K562 (cell line): ENCODE data around the gene GBF1. TPM values are rescaled to one million over a fixed set of nuclear protein-coding genes. Genes with fewer than 3 reads are reported as not detected.

Experiments used
- ATAC-seq: fragments of 200-7000 bp; cut with Tn5 transposase; 3 replicates; pipeline ENCODE4 v1.9.1; 2020; ENCODE audit warnings: moderate library complexity
- BruUV-seq: library from RNA; stranded (reverse); fragments of 400-500 nt; replicated peaks from 2 replicates; lab custom pipeline; 2021; lab: Mats Ljungman, UMichigan
- CTCF ChIA-PET: fragments of 300-600 bp; formaldehyde crosslinking; extraction: SDS; loops from one replicate; lab custom pipeline; 2021; ENCODE audit warnings: low intra/inter-chr PET ratio; lab: Yijun Ruan, JAX
- POLR2A ChIA-PET: fragments of 300-600, 350-650 bp; sonication (Branson Sonifier 250); formaldehyde crosslinking; extraction: SDS; loops from one replicate; lab custom pipeline; 2021; ENCODE audit warnings: antibody characterized with exemption, inconsistent platforms; lab: Yijun Ruan, JAX
- DNase-seq, 4 experiments: peaks; one replicate each; pipeline versions ENCODE4 v3.0.0 to v3.0.0-alpha.2; 2011 to 2018; ENCODE audit warnings: low spot score in 3 of 4, mixed read lengths in 3 of 4; ENCODE audit errors: extremely low read depth in 1 of 4
- FAIRE-seq: peaks from 2 replicates; lab custom pipeline; 2011; peaks lifted over from hg19 to GRCh38; lab: Jason Lieb, UNC
- H2AFZ ChIP-seq: 2 replicates; pipeline ENCODE4 v1.6.0; 2011; ENCODE audit warnings: low read depth, low read length, control low read depth, inconsistent platforms
- H3K27ac ChIP-seq: fragments of 200-600 bp; 3 replicates; pipeline ENCODE4 v1.8.0; 2011; ENCODE audit warnings: low read depth, mild to moderate bottlenecking, control low read depth, inconsistent platforms, low read length, moderate library complexity, mixed read lengths; ENCODE audit errors: extremely low read depth
- H3K27me3 ChIP-seq, 2 experiments: fragments of 300-600 bp in 1 of 2; 2 replicates in 1 of 2; 3 replicates in 1 of 2; pipeline versions ENCODE4 v1.6.0 to v1.8.0; 2011; ENCODE audit warnings: inconsistent platforms in 2 of 2, low read length in 2 of 2, mild to moderate bottlenecking in 1 of 2, mixed read lengths in 1 of 2, moderate library complexity in 1 of 2; ENCODE audit not compliant: control insufficient read depth in 2 of 2, insufficient read depth in 2 of 2
- H3K36me3 ChIP-seq: fragments of 300-600 bp; 3 replicates; pipeline ENCODE4 v1.8.0; 2011; ENCODE audit warnings: mild to moderate bottlenecking, low read length, inconsistent platforms; ENCODE audit not compliant: control insufficient read depth, insufficient read depth
- H3K4me1 ChIP-seq, 2 experiments: fragments of 200-600 bp in 1 of 2; replicated peaks in 1 of 2; 2 replicates in 1 of 2; 3 replicates in 1 of 2; pipeline versions ENCODE4 v1.5.1 to v1.8.0; 2011; ENCODE audit warnings: inconsistent platforms in 2 of 2, low read length in 2 of 2, mild to moderate bottlenecking in 1 of 2, mixed read lengths in 1 of 2, moderate library complexity in 1 of 2; ENCODE audit not compliant: control insufficient read depth in 2 of 2, insufficient read depth in 2 of 2
- H3K4me2 ChIP-seq: 2 replicates; pipeline ENCODE4 v1.6.1; 2011; ENCODE audit warnings: low read length, control low read depth, inconsistent platforms, mixed read lengths; ENCODE audit not compliant: insufficient read depth
- H3K4me3 ChIP-seq: fragments of 200-600 bp; sonication (generic), shearing (Covaris generic); 2 replicates; pipeline ENCODE4 v1.5.1; 2016; ENCODE audit warnings: control low read depth, inconsistent platforms
- H3K79me2 ChIP-seq: fragments of 200-600 bp; 3 replicates; pipeline ENCODE4 v1.8.0; 2011; ENCODE audit warnings: low read length, inconsistent platforms; ENCODE audit not compliant: control insufficient read depth, insufficient read depth
- H3K9ac ChIP-seq, 2 experiments: 2 replicates each; pipeline versions ENCODE4 v1.6.0 to v1.6.1; 2011; ENCODE audit warnings: low read depth in 2 of 2, low read length in 2 of 2, control low read depth in 1 of 2, inconsistent platforms in 1 of 2, mild to moderate bottlenecking in 1 of 2, mixed read lengths in 1 of 2; ENCODE audit not compliant: insufficient read depth in 1 of 2
- H3K9me1 ChIP-seq: one replicate; pipeline ENCODE4 v1.6.0; 2011; ENCODE audit warnings: inconsistent platforms, mild to moderate bottlenecking, low read length, moderate library complexity; ENCODE audit not compliant: control insufficient read depth, insufficient read depth
- H3K9me3 ChIP-seq: replicated peaks from 2 replicates; pipeline ENCODE4 v1.5.1; 2011; ENCODE audit warnings: low read depth, low read length, inconsistent platforms; ENCODE audit not compliant: control insufficient read depth, insufficient read depth
- H4K20me1 ChIP-seq: replicated peaks from 2 replicates; pipeline ENCODE4 v1.6.1; 2011; ENCODE audit warnings: low read length, inconsistent platforms, mixed read lengths; ENCODE audit not compliant: control insufficient read depth, insufficient read depth
- ERF ChIP-seq: fragments of 450-650 bp; formaldehyde crosslinking; IDR thresholded peaks from 2 replicates; pipeline ENCODE4 v1.4.0; 2020; ENCODE audit warnings: mild to moderate bottlenecking, mixed read lengths
- EZH2 ChIP-seq: IDR thresholded peaks from 2 replicates; pipeline ENCODE4 v1.6.1; 2012; ENCODE audit warnings: low read depth, mild to moderate bottlenecking, inconsistent platforms, low read length, borderline replicate concordance
- FOXK1 ChIP-seq: sonication (generic); formaldehyde crosslinking; IDR thresholded peaks from 2 replicates; pipeline ENCODE4 v1.8.0; 2022; ENCODE audit warnings: missing genetic modification reagents, mild to moderate bottlenecking, borderline replicate concordance
- IRF2 ChIP-seq: sonication (generic); formaldehyde crosslinking; IDR thresholded peaks from 2 replicates; pipeline ENCODE4 v1.8.1; 2022; ENCODE audit warnings: mild to moderate bottlenecking, missing genetic modification reagents
- MAFG ChIP-seq: fragments of 450-650 bp; conservative IDR thresholded peaks from 2 replicates; pipeline ENCODE4 v1.6.1; 2016; ENCODE audit warnings: missing genetic modification characterization, missing compliant biosample characterization
- PHF20 ChIP-seq: fragments of 450-650 bp; IDR thresholded peaks from 2 replicates; pipeline ENCODE4 v1.6.1; 2018; ENCODE audit not compliant: partially characterized antibody
- PTBP1 ChIP-seq: fragments of 200-400 bp; formaldehyde crosslinking; IDR thresholded peaks from 2 replicates; pipeline ENCODE4 v1.6.1; 2017; ENCODE audit warnings: low read depth, low read length
- TCF7 ChIP-seq: sonication (generic); IDR thresholded peaks from 2 replicates; pipeline ENCODE4 v1.6.1; 2016; ENCODE audit warnings: antibody characterized with exemption, borderline replicate concordance
- WGBS: fragments of 100-300 bp; shearing (Covaris generic); methylation state at CpG from one replicate; pipeline ENCODE4 v1.1.6; 2016; ENCODE audit warnings: low coverage, mixed read lengths; ENCODE audit not compliant: insufficient coverage; ENCODE audit errors: missing lambda C conversion rate; 5-methylcytosine and 5-hydroxymethylcytosine counted together
- in situ Hi-C: fragments of 300-500 bp; cut with MboI; formaldehyde crosslinking; loops from 4 replicates; pipeline ENCODE4 v1.15.0; 2018; ENCODE audit warnings: inconsistent platforms, mixed read lengths
- intact Hi-C: fragments of 100-400 bp; cut with micrococcal nuclease; formaldehyde crosslinking; loops from 2 replicates; pipeline ENCODE4 v1.14.2; 2022
- polyA plus RNA-seq, 8 experiments: library from polyadenylated mRNA; depleted of rRNA in 4 of 8; stranded (reverse) in 5 of 8; unstranded in 3 of 8; fragments of >200 nt; fragmentation: Nextera tagmentation in 2 of 8; fragmentation: Illumina TruSeq in 1 of 8; extraction: Ambion mirVana in 2 of 8; extraction: Trizol in 1 of 8; gene quantifications; 2 replicates each; pipeline versions ENCODE4 v1.2.1 to v1.2.3, GENCODE V29; 2011 to 2014; ENCODE audit warnings: inconsistent platforms in 1 of 8, missing spikeins in 1 of 8
- total RNA-seq, 7 experiments: library from RNA; depleted of rRNA in 6 of 7; stranded (reverse); fragments of >200 nt in 6 of 7; fragmentation: Illumina TruSeq in 2 of 7; extraction: Trizol in 2 of 7; gene quantifications; 2 replicates each; pipeline versions ENCODE4 v1.2.1 to v1.2.3, GENCODE V29; 2011 to 2021; ENCODE audit warnings: low replicate concordance in 1 of 7

The GBF1 gene
- total and polyA plus RNA-seq, 9 of the 15 experiments (the other 6 are each of a cell fraction or from before 2014, with no cell fraction given): 0.69 to 28.0 (median 10.3) TPM

GRCh38 chr10:102367441-102367840 lies 122.1 kb downstream of the GBF1 start:
- Histone ChIP-seq H3K9me3 (no peaks in the 10 kb centered on the region), H3K4me1 (no peaks in the 10 kb centered on the region), H3K79me2 (no peaks in the 10 kb centered on the region), H3K36me3 (peaks cover 82% of the 10 kb centered on the region), H3K27ac (no peak overlapping the region), H4K20me1 (no peaks in the 10 kb centered on the region), H3K9me1 (peaks cover under 1% of the 10 kb centered on the region), H3K9ac (no peak overlapping the region), H3K27me3 (no peaks in the 10 kb centered on the region), H2AFZ (no peak overlapping the region), H3K4me3 (no peak overlapping the region), H3K4me2 (no peak overlapping the region)
- no TSS peak for BruUV-seq
- TF ChIP-seq EZH2: no peak
- TF ChIP-seq PHF20: no peak
- TF ChIP-seq ERF (CRISPR knock-in tag): no peak
- no peak for TF ChIP-seq PTBP1
- no peak for TF ChIP-seq TCF7
- TF ChIP-seq IRF2 (CRISPR knock-in tag): no peak
- TF ChIP-seq FOXK1 (CRISPR knock-in tag): no peak
- TF ChIP-seq MAFG (tag): no peak
- FAIRE-seq (no peak), DNase-seq (no peak), ATAC-seq (no peak)
- intact Hi-C loops (no loop called here), in situ Hi-C loops (loop anchor here (25.0 kb wide), 1 partner anchor 530 kb away; the partner anchor contains the start of gene KCNIP2)
- ChIA-PET CTCF (no interaction called here), POLR2A (no interaction called here)
- WGBS: 100% methylated on average over 1 of the region's 1 CpG
